Karpas-422 (cell line): ENCODE results near the gene MYEOV. TPM values are rescaled to one million over a fixed set of nuclear protein-coding genes. Genes with fewer than 3 reads are reported as not detected.

Source experiments
- DNase-seq: peaks from one replicate; pipeline ENCODE4 v3.0.0-alpha.2; 2015
- H2AFZ ChIP-seq: fragments of 200-600 bp; sonication (generic); 2 replicates; pipeline ENCODE4 v1.6.1; 2014; ENCODE audit warnings: antibody characterized with exemption, low read length, mixed read lengths
- H3K27ac ChIP-seq: fragments of 200-600 bp; sonication (generic); 2 replicates; pipeline ENCODE4 v1.5.1; 2014; ENCODE audit warnings: mild to moderate bottlenecking, low read length, moderate library complexity
- H3K27me3 ChIP-seq: fragments of 200-600 bp; sonication (generic); 2 replicates; pipeline ENCODE4 v1.6.1; 2014; ENCODE audit warnings: low read length, mixed read lengths
- H3K36me3 ChIP-seq: fragments of 200-600 bp; sonication (generic); 2 replicates; pipeline ENCODE4 v1.6.1; 2014; ENCODE audit warnings: low read length, mixed read lengths; ENCODE audit not compliant: insufficient read depth
- H3K4me1 ChIP-seq: fragments of 200-600 bp; sonication (generic); 2 replicates; pipeline ENCODE4 v1.6.1; 2014; ENCODE audit warnings: mild to moderate bottlenecking, low read length, mixed read lengths
- H3K4me2 ChIP-seq: fragments of 200-600 bp; sonication (generic); 2 replicates; pipeline ENCODE4 v1.6.1; 2014; ENCODE audit warnings: low read length, low read depth, mild to moderate bottlenecking; ENCODE audit not compliant: poor library complexity, severe bottlenecking
- H3K4me3 ChIP-seq: fragments of 200-600 bp; sonication (generic); 2 replicates; pipeline ENCODE4 v1.5.1; 2014; ENCODE audit warnings: mild to moderate bottlenecking, antibody characterized with exemption, low read length, mixed read lengths
- H3K79me2 ChIP-seq: fragments of 200-600 bp; sonication (generic); 2 replicates; pipeline ENCODE4 v1.6.1; 2014; ENCODE audit warnings: mild to moderate bottlenecking, low read length, mixed read lengths
- H3K9ac ChIP-seq: fragments of 200-600 bp; sonication (generic); 2 replicates; pipeline ENCODE4 v1.6.0; 2014; ENCODE audit warnings: low read length
- H3K9me2 ChIP-seq: fragments of 200-600 bp; sonication (generic), shearing (Covaris generic); replicated peaks from 2 replicates; pipeline ENCODE4 v1.6.0; 2014; ENCODE audit warnings: mild to moderate bottlenecking, low read length, moderate library complexity; ENCODE audit not compliant: insufficient read depth
- H3K9me3 ChIP-seq: fragments of 300-700, 200-600 bp; sonication (generic); 2 replicates; pipeline ENCODE4 v1.6.1; 2014; ENCODE audit warnings: low read length, mixed read lengths
- H4K20me1 ChIP-seq: fragments of 200-600 bp; sonication (generic); 2 replicates; pipeline ENCODE4 v1.6.1; 2014; ENCODE audit warnings: mild to moderate bottlenecking, antibody characterized with exemption, low read length, low read depth; ENCODE audit not compliant: insufficient read depth
- total RNA-seq: library from RNA; depleted of rRNA; stranded (reverse); fragments of >200 nt; shearing (Covaris generic); gene quantifications from 2 replicates; pipeline ENCODE4 v1.2.3, GENCODE V29; 2014; ENCODE audit warnings: low replicate concordance

The MYEOV gene
- total RNA-seq, 1 experiment from 2014 or later: 0.22 TPM

GRCh38 chr11:69294571-69295078, 670 bp downstream of the MYEOV start:
- Histone ChIP-seq H2AFZ (no peak overlapping the region), H4K20me1 (no peaks in the 10 kb centered on the region), H3K9me2 (no peaks in the 10 kb centered on the region), H3K27ac (no peak overlapping the region), H3K36me3 (no peaks in the 10 kb centered on the region), H3K9me3 (no peaks in the 10 kb centered on the region), H3K79me2 (no peaks in the 10 kb centered on the region), H3K4me2 (no peak overlapping the region), H3K4me1 (peaks cover 33% of the 10 kb centered on the region), H3K4me3 (no peak overlapping the region), H3K9ac (no peak overlapping the region), H3K27me3 (no peaks in the 10 kb centered on the region)
- no peak for DNase-seq

- H3K4me3 ChIP-seq: no peak overlapping the region
- no peak overlapping the region for H2AFZ ChIP-seq
- peaks cover 33% of the 10 kb centered on the region for H3K4me1 ChIP-seq
- no peak overlapping the region for H3K4me2 ChIP-seq
- H3K36me3 ChIP-seq: no peaks in the 10 kb centered on the region
- H3K9me2 ChIP-seq: no peaks in the 10 kb centered on the region
- no peaks in the 10 kb centered on the region for H3K9me3 ChIP-seq
- H4K20me1 ChIP-seq: no peaks in the 10 kb centered on the region
- no peak overlapping the region for H3K9ac ChIP-seq
- no peaks in the 10 kb centered on the region for H3K27me3 ChIP-seq
- peak; percentile 54 for DNase-seq
- no peaks in the 10 kb centered on the region for H3K79me2 ChIP-seq
- no peak overlapping the region for H3K27ac ChIP-seq
Observed at GRCh38 chr11:69295079-69295994, 1.4 kb downstream of the MYEOV start.

- peak; percentile 45 for DNase-seq
- Histone ChIP-seq H4K20me1 (no peaks in the 10 kb centered on the region), H3K4me1 (peaks cover 33% of the 10 kb centered on the region), H3K9me3 (no peaks in the 10 kb centered on the region), H3K4me3 (no peak overlapping the region), H3K9ac (no peak overlapping the region), H3K9me2 (no peaks in the 10 kb centered on the region), H3K27ac (peak overlapping the region; percentile 51; the same call in 1 of the 2 replicates), H3K27me3 (no peaks in the 10 kb centered on the region), H3K79me2 (no peaks in the 10 kb centered on the region), H3K36me3 (no peaks in the 10 kb centered on the region), H2AFZ (no peak overlapping the region), H3K4me2 (peak overlapping the region; percentile 70)
Observed at GRCh38 chr11:69295995-69296889, 2.3 kb downstream of the MYEOV start.

- Histone ChIP-seq H3K9me2 (no peaks in the 10 kb centered on the region), H2AFZ (peak overlapping the region; percentile 2; the same call in 1 of the 2 replicates), H3K79me2 (no peaks in the 10 kb centered on the region), H3K27me3 (no peaks in the 10 kb centered on the region), H3K27ac (peak overlapping the region; percentile 51; the same call in 1 of the 2 replicates), H4K20me1 (no peaks in the 10 kb centered on the region), H3K9me3 (no peaks in the 10 kb centered on the region), H3K36me3 (no peaks in the 10 kb centered on the region), H3K4me3 (peak overlapping the region; percentile 52; the same call in 1 of the 2 replicates), H3K4me1 (peaks cover 33% of the 10 kb centered on the region), H3K9ac (peak overlapping the region; percentile 55), H3K4me2 (peak overlapping the region; percentile 70)
- DNase-seq: peak; percentile 84
Observed at GRCh38 chr11:69296890-69297786, 3.2 kb downstream of the MYEOV start.

- H3K79me2 ChIP-seq: no peaks in the 10 kb centered on the region
- peak; percentile 71 for DNase-seq
- H2AFZ ChIP-seq: 0 out of 2 replicates have a peak overlapping the region, but pooled peaks have one; percentile 2
- peak overlapping the region; percentile 52; the same call in 1 of the 2 replicates for H3K4me3 ChIP-seq
- no peaks in the 10 kb centered on the region for H3K27me3 ChIP-seq
- no peaks in the 10 kb centered on the region for H4K20me1 ChIP-seq
- no peaks in the 10 kb centered on the region for H3K9me2 ChIP-seq
- H3K36me3 ChIP-seq: no peaks in the 10 kb centered on the region
- H3K27ac ChIP-seq: peak overlapping the region; percentile 51
- H3K9me3 ChIP-seq: no peaks in the 10 kb centered on the region
- H3K4me1 ChIP-seq: peaks cover 33% of the 10 kb centered on the region
- peak overlapping the region; percentile 70 for H3K4me2 ChIP-seq
- peak overlapping the region; percentile 55 for H3K9ac ChIP-seq
Observed at GRCh38 chr11:69297787-69298266, 3.9 kb downstream of the MYEOV start.

- H3K9me3 ChIP-seq: no peaks in the 10 kb centered on the region
- DNase-seq: peak; percentile 80
- no peaks in the 10 kb centered on the region for H3K9me2 ChIP-seq
- H3K4me3 ChIP-seq: peak overlapping the region; percentile 52; the same call in 1 of the 2 replicates
- peak overlapping the region; percentile 51 for H3K27ac ChIP-seq
- no peaks in the 10 kb centered on the region for H3K36me3 ChIP-seq
- H3K4me2 ChIP-seq: peak overlapping the region; percentile 70
- H2AFZ ChIP-seq: no peak overlapping the region
- peak overlapping the region; percentile 55 for H3K9ac ChIP-seq
- H3K79me2 ChIP-seq: no peaks in the 10 kb centered on the region
- H3K27me3 ChIP-seq: no peaks in the 10 kb centered on the region
- no peaks in the 10 kb centered on the region for H4K20me1 ChIP-seq
- peaks cover 33% of the 10 kb centered on the region for H3K4me1 ChIP-seq
Observed at GRCh38 chr11:69298267-69299022, 4.5 kb downstream of the MYEOV start.

- Histone ChIP-seq H3K27ac (no peak overlapping the region), H3K9me3 (no peaks in the 10 kb centered on the region), H3K4me1 (peaks cover 33% of the 10 kb centered on the region), H3K36me3 (no peaks in the 10 kb centered on the region), H3K27me3 (no peaks in the 10 kb centered on the region), H4K20me1 (no peaks in the 10 kb centered on the region), H3K4me3 (no peak overlapping the region), H3K4me2 (no peak overlapping the region), H3K79me2 (no peaks in the 10 kb centered on the region), H3K9me2 (no peaks in the 10 kb centered on the region), H2AFZ (no peak overlapping the region), H3K9ac (no peak overlapping the region)
- no peak for DNase-seq
Observed at GRCh38 chr11:69299023-69299461, 5.1 kb downstream of the MYEOV start.
